GM12875 (cell line): ENCODE data around the gene GRID1.

Experiments used
- H3K4me3 ChIP-seq: one replicate; pipeline ENCODE4 v1.5.1; 2011; ENCODE audit warnings: low read depth, low read length, control low read depth
- CTCF ChIP-seq: IDR thresholded peaks from 2 replicates; pipeline ENCODE4 v1.5.1; 2011; ENCODE audit warnings: low read depth, mild to moderate bottlenecking, control low read depth, inconsistent platforms, low read length, moderate library complexity, borderline replicate concordance; ENCODE audit not compliant: insufficient read depth

The GRID1 gene

GRCh38 chr10:86327954-86328725 is 38.5 kb downstream of the GRID1 start:
- TF ChIP-seq CTCF = no peak
- no peak overlapping the region for H3K4me3 ChIP-seq

- no peak for TF ChIP-seq CTCF
Measured at GRCh38 chr10:86325158-86325557, 41.4 kb downstream of the GRID1 start.

DNA sequence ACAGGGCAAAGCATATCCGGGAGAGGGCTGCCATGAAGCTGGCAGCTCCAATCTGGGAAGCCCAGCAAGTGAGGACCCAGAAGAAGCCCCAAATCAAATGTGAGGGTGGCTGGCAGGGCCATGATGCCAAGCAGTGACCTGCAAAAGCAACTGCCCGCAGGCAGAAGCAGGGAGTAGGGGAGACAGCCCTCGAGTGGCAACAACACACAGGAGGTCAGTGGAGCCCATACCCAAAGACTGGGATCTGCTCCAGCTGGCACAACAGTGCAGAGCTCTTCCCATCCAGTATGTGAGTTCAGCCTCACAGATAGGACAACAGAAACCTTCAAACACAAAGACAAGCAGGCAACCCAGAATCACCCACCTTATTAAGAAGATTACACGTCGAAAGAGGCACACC is 45.0 kb downstream of the GRID1 start:
- H3K4me3 ChIP-seq = no peak overlapping the region
- no peak for TF ChIP-seq CTCF

More at GRCh38 chr10:86325158-86325557, 41.4 kb downstream of the GRID1 start:
- no peak overlapping the region for H3K4me3 ChIP-seq

DNA sequence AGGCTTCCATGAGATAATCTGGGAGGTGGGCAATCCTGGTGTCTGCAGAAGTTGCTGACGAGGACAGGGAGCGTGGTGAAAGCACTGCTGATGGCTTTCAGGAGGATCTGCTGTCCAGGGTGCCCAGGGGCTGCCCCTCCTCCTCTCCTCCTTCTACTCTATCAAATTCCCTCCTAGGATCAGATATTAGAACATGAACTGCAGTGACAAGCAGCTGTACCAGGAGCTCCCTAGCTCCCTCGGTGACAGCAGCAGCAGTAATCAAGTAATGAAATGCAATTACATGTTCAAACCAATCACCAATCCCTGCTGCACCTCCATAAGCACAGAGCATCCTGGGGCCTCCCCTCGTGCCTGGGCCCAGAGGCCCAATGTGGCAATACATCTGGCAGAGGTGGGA is 46.9 kb downstream of the GRID1 start:
- H3K4me3 ChIP-seq = no peak overlapping the region
- TF ChIP-seq CTCF = no peak

- no peak overlapping the region for H3K4me3 ChIP-seq
- no peak for TF ChIP-seq CTCF
Measured at GRCh38 chr10:86317949-86318725, 48.5 kb downstream of the GRID1 start.

DNA sequence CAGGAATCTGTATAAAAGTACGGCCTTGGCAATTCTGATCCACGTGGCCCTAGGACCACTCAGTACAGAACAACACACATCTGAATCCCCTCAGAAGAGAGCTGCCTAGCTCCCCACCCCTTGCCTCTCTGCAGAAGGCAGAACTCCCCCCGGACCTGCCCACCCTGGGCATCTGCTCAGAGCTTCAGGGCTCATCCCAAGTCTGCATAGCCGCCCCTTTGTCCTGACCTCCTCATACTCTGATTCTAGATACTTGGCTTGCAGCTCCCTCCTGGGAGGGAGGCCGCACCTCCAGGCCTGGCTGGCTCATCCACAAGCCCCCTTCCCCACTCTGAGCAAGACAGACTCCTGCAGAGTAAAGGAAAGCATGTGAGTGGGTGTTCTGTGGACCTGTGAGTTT is 49.6 kb downstream of the GRID1 start:
- H3K4me3 ChIP-seq = no peak overlapping the region
- no peak for TF ChIP-seq CTCF

- H3K4me3 ChIP-seq = no peak overlapping the region
- no peak for TF ChIP-seq CTCF
Measured at GRCh38 chr10:86316274-86316835, 50.2 kb downstream of the GRID1 start.
